Activated gamma-delta T cell (primary cell): ENCODE data around the gene UBB.

Experiments
- DNase-seq: peaks from one replicate; lab custom pipeline; 2025; lab: John Stamatoyannopoulos, UW

The UBB gene

DNA sequence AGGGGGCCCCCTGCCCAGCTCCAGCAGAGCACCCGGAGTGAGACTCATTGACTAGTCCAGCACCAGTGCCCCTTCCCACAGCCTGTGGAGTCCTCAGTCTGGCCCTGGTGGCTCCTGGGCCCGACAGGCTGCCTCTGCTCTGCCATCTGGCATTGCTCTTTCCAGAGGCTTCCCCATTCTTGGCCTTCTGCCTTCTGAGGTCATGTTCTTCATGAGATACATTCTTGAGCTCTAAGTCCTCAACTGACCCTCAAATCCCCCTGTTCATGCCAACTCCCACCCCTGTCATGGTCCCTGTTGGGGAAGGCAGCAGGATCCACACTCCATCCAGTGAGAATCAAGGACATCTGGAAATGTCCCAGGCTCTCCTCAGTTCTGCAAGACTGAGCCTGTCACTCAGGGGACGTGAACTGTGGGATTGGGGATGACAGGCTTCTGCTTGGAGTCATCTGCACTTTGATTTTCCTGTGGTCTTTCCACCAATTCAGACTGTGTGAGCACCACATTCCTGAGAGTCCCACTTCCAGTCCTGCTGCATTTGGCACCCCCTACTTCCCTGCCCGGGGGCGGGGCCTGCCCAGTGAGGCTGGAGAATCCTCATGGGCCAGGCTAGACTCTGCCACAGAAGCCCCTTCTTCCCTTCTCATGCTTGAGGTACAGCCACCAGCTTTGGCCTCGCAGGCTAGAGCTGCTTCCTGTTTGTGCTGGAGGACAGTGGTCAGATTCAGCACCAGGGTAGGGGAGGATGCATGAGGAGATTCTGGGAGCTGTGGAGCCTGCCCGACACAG is 37.2 kb downstream of the UBB start:
- DNase-seq, result no peak

DNA sequence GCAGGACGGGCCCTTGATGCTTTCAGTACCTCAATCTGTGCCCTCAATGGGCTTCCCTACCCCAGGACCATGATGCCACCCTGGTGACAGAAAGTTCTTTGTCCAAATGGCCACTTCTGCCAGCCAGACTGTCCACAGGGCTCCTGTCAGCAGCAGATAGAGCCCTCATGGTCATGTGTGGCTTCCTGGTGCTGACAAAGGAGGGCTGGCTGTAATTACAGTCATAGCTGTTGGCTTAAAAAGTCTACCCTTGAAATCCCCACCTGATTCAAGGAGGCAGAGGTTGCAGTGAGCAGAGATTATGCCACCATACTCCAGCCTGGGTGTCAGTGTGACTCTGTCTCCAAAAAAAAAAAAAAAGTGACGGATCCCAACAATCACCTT is 37.8 kb downstream of the UBB start:
- no peak for DNase-seq

DNA sequence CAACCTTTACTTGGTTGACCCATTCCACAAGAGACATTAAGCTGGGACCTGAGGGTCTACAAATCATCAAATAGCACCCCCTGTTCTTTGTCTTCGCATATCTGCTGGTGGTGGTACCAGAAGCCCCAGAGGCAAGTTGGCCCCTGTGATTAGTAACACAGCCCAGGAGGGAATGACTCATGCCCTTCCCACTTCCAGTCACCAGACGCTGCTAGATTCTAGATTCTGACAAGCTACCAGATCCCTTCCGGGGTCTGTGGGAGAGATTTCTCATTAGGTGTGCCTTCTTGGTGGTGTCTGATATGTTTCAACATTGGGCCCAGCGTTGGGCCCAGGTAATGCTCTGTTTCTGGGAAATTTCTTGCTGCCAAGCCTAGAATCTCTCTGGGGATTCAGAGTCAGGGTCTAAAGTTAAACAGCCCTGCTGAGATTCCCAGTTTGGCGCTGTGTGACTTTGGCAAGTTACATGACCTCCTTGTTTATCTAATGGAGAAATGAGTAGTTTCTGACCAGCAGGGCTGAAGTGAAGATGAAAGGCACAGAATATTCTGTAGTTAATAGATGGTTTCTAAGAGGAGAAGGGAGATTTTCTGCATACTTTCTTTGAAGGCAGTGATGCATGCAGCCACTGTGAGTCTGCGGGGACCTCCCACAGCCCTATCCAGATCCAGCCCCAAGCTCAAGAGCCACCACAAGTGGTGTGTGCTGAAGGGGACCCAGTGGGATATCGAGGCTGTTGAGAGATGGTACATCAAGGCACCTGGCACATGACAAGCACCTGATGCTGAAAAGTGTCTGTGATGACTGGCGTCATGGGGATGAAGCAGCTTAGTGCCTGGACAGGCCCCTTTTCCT is 38.4 kb downstream of the UBB start:
- DNase-seq, result no peak

DNA sequence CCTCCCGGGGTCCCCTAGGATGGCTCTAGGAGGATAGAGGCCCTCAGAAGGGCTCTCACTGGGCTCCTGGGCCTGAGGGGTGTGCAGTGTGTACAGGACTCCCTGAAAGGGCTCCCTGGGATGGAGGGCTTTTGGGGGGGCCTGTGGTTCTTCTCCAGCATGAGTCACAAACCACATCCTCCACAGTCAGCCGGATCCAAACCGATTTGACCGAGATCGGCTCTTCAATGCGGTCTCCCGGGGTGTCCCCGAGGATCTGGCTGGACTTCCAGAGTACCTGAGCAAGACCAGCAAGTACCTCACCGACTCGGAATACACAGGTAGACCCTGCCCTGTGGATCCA is 39.0 kb downstream of the UBB start:
- DNase-seq, result no peak

DNA sequence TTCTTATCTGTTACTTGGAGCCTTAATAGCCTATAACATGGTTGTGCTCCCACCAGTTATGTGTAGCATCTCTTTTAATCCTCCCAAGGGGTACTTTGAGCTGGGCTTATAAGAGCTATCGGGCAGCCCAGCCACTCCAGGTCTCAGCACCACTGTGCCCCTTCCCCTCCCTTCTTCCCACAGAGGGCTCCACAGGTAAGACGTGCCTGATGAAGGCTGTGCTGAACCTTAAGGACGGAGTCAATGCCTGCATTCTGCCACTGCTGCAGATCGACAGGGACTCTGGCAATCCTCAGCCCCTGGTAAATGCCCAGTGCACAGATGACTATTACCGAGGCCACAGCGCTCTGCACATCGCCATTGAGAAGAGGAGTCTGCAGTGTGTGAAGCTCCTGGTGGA is 41.5 kb downstream of the UBB start:
- DNase-seq, result no peak

DNA sequence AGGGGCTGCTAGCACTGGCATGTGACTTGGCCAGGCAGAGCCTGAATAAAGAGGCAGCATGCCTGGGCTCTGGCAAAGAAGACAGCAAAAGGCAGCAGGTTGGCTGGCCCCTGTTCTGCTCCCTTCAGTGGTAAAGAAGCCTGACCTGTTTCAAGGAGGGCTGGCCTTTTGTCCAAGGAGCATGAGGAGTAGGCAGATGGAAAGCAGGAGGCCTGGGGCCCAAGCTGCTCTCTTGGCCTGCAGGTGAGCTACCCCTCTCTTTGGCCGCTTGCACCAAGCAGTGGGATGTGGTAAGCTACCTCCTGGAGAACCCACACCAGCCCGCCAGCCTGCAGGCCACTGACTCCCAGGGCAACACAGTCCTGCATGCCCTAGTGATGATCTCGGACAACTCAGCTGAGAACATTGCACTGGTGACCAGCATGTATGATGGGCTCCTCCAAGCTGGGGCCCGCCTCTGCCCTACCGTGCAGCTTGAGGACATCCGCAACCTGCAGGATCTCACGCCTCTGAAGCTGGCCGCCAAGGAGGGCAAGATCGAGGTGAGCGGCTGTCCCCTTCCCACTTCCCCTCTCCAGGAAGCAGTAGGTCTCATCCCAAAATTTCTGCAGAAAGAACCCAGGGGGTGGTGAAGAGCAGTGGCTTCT is 42.5 kb downstream of the UBB start:
- DNase-seq, result no peak

DNA sequence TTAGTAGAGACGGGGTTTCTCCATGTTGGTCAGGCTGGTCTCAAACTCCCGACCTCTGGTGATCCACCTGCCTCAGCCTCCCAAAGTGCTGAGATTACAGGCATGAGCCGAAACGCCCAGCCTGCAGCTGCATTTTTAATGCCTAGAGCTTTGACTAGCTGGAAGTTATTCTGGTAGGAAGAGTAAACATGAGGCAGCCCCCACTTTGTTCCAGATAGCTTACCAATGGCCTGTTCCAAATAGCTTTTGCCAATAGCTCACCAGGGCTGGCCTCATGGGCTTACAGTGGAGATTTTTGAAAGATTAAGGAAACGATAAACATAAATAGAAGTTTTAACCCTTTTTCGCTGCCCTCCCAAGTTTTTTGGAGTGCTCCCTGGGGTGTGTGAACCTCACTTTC is 44.3 kb downstream of the UBB start:
- DNase-seq, result no peak

DNA sequence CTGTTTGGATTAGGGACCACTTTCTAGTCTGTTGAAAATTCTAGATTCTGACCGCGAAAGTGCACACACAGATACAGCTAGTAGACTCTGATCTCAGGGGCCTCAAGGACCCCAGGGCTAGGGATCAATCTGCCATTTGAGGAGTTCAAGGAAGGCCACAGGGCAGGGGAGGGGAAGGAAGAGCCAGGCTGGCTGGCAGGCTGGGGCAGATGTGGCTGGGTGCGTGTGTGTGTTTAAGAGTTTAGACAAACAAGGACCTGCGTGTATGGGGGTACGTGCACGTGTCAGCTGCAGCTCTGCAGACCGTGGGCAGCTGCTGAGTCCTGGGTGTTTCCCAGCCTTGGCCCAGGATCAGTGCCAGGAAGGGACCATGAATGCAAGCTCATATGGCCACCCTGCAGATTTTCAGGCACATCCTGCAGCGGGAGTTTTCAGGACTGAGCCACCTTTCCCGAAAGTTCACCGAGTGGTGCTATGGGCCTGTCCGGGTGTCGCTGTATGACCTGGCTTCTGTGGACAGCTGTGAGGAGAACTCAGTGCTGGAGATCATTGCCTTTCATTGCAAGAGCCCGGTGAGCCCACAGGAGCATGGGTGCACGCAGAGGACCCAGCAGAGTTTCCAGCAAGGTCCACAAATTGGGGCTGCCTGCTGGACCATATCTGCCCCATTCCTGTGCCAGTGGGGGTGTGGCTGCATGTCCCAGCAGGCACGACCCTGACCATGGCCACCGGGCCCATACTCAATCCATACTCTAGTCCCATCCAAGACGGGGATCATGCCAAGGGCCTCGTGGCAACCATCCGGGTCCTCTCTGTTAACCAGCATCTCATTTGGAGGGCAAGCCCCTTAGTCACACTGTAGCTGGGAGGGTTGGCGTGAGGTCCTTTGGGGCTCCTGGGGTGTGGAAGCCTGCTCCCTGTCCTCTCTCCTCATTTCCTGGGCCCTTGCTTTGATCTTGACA is 45.1 kb downstream of the UBB start:
- DNase-seq, result no peak

DNA sequence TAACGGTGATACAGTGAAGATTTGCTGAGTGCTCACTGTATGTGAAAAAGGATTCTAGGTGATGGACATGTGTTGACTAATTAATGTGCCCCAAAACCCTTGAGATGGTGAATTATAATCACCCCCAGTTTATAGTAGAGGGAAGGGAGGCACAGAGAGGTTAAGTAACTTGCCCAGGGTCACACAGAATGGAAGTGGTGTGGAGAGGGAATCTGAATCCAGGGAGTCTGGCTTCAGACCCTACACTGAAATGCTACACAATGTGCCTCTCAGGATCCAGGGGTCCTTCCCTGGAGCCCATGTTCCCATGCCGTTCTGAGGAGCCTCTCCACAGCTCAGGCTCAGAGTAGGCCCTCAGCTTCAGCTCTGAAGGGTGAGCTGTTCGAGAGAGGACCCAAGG is 46.1 kb downstream of the UBB start:
- DNase-seq, result no peak

DNA sequence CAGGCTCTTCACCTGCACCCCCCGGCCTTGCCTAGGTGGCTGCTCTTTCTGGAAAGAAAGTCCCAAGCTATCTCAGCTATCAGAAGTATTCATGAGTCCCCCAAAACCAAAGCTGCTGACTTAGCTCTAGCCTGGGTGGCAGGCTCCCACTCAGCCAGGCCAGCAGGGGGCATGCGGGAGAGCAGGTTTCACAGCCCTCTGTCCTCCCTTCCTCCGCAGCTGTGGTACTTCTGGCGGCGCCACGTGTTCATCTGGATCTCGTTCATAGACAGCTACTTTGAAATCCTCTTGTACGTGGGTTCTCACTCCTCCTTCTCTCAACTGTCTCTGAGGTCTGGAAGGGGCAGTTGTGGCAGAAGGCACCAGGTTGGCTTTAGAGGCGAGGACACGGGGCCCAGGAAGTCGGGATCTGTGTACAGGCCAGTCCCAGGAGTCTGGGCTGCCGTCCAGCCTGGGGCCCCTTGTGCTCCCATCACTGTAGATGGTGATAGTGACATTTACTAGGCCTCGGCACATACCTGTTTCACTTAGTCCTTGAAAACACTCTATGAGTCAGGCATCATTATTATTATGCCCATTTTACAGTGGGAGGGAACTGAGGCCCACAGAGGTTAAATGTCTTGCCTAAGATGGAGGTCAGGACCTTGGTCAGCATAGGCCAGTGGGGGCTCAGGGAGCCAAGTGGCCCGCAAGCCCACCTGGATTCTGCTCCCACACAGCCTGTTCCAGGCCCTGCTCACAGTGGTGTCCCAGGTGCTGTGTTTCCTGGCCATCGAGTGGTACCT is 47.4 kb downstream of the UBB start:
- no peak for DNase-seq

DNA sequence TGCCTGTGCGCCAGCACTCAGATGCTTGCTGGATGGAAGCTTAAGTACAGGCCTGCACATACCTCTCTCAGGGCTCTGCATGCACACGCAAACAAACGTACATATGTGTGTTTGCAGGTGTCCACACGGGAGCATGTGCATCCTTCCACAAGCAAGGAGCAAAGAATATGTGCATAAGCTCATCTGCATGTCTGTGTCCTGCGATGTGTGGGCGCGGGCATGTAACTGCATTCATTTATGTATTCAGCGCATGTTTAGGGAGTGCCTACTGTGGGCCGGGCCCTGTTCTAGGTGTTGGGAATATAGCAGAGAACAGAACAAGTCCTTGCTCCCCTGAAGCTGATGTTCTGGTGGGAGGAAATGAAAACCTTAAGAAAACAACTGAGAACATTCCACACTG is 48.2 kb downstream of the UBB start:
- no peak for DNase-seq

DNA sequence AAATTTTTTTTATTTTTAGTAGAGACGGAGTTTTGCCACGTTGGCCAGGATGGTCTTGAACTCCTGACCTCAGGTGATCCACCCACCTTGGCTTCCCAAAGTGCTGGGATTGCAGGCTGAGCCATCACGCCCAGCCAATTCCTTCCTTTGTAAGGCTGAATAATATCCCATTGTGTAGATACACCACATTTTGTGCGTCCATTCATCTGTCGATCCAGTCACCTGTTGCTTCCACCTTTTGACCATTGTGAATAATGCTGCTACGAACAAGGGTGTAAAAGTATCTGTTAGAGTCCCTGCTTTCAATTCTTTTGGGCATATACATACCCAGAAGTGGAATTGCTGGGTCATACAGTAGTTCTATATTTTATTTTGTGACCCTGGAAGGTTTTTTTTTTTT is 49.8 kb downstream of the UBB start:
- no peak for DNase-seq

DNA sequence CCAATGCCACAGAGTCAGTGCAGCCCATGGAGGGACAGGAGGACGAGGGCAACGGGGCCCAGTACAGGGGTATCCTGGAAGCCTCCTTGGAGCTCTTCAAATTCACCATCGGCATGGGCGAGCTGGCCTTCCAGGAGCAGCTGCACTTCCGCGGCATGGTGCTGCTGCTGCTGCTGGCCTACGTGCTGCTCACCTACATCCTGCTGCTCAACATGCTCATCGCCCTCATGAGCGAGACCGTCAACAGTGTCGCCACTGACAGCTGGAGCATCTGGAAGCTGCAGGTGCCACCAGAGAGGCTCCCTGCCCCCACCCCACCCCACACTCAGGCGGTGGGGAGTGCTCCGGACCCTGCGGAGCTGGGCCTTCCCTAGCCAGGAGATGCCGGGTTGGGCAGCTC is 51.1 kb downstream of the UBB start:
- DNase-seq, result no peak
